Umbilical cord (tissue), 2 donors: ENCODE measurements around the gene FCN1. TPM values are rescaled to one million over a fixed set of nuclear protein-coding genes. Genes with fewer than 3 reads are reported as not detected.
"Not testable (repeated sequence)": the region's sequence is repeated elsewhere in the genome, so short reads cannot be mapped to it uniquely, and the experiment has no call there.

Source experiments
- DNase-seq: peaks from one replicate; pipeline ENCODE4 v3.0.0-alpha.2; 2015; ENCODE audit warnings: low spot score
- total RNA-seq: library from RNA; depleted of rRNA; stranded (reverse); fragments of >200 nt; gene quantifications from one replicate; pipeline ENCODE4 v1.2.3, GENCODE V29; 2014; ENCODE audit warnings: low replicate concordance; ENCODE audit not compliant: insufficient read depth

The FCN1 gene
- total RNA-seq, 1 donor from 2014 or later, result 3.6 TPM

DNA sequence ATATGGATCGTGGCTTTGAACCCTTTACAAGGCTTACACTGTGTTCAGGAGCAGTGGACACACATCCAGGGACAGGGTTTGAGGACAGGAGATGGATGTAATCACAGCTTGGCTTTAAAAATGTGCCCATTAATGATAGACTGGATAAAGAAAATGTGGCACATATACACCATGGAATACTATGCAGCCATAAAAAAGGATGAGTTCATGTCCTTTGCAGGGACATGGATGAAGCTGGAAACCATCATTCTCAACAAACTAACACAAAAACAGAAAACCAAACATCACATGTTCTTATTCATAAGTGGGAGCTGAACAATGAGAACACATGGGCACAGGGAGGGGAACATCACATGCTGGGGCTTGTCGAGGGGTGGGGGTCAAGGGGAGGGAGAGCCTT, 60.3 kb downstream of the FCN1 start:
- DNase-seq, result not testable (repeated sequence)

DNA sequence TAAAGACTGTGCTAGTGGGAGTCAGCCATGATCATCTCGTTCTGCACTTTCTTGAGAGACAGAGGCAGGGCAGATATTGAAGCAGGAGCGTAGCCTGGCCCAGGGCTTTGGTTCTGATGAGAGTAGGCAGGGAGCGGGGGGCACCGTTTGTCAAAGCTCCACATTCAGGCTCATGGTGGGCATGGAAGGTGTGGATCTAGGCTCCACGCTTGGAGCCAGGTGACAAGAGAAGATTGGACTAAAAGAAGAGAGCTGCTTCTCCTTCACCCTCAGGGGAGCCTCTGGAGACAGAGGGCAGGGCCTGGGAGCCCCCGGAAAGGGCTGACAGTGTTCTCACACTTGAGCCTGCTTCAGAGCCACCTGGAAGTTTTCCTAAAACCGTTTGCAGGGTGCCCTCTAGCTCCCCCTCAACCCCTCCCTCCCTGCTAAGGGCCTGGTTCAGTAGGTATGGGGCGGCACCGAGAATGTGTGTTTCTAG, 61.8 kb downstream of the FCN1 start:
- no peak for DNase-seq

Other genes with a start within 250 kb of the FCN1 start
- not detected for gene FCN2, start 37.1 kb downstream of the FCN1 start, total RNA-seq
- 3.6 TPM for gene OLFM1, start 169.8 kb upstream of the FCN1 start, total RNA-seq